Activated T-cell treated with anti-CD3 and anti-CD28 coated beads for 48 hours (primary cell): ENCODE measurements around the gene RAB6B.

ENCODE experiments used
- DNase-seq: peaks from one replicate; pipeline ENCODE4 v3.0.0-alpha.2; 2020; ENCODE audit warnings: low read depth

RAB6B gene

GRCh38 chr3:133835418-133835743, 60.3 kb downstream of the RAB6B start:
- no peak for DNase-seq

DNA sequence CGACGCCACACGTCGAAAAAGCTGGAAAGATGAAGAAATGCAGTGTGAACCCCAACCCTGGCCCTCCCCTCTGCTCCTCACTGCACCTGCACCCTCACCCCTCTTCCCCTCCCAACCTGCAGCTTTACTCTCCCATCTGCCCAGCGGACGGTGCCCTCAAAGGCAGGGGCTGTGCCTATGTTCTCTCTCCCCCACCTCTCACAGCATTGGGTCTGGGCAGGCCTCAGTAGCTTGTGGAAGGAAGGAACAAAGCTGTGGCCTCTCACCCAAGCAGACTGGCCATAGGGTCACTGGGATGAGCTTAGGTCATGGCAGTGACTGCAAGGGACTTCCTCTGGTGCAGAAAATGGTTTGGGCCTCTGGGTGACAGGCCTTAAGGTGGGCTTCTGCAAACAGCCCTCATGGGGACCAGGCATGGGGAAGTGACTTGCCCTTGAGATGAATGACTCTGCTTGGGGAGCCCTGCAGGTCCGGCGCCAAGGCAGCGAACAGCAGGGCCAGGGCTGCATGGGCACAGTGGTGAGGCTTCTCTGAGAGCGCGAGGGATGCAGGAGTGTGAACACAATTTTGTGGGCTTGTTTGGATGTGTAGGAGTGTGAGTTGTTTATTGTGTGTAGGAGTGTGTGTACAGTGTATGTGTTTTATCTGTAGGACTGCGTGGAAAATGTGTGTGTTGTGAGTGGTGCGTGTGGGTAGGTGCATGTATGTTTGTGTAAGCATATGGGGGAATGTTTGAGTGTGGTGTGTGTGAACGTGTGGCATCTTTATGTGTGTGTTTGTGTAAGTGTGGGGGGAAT, 60.9 kb downstream of the RAB6B start:
- no peak for DNase-seq

DNA sequence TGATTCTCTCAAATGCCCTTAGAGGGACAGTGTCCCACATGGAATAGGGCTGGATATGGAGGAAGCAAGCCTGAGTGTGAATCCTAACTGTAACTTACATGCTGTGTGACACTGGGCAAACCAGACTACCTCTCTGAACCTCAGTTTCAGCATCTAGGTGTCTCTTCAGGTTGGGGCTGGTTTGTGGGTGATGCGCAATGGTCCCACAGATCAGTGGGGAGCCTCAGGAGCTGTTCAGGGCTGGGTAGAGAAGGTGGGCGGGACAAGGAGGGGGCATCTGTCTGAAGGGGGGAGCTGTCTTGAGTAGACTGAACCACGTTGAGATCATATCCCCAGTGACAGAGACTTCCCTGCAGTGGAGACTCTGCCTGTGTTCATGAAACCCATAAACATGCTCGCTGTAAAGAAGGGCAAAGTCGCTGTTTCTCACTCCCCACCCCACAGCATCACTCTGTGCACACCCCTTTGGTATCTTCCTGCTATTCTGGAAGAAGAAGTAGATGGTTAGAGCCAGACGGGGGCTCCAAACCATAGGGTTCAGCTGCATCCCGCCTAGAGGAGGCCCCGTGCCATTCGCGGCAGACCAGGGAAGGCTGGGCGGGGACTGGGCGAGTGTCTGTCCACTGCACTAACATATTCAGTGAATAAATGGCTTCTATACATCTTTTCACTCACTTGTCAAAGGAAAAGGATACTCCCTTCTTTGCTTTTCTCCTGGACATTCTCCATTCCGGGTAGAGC, 61.6 kb downstream of the RAB6B start:
- no peak for DNase-seq

GRCh38 chr3:133833267-133833666, 62.4 kb downstream of the RAB6B start:
- no peak for DNase-seq

DNA sequence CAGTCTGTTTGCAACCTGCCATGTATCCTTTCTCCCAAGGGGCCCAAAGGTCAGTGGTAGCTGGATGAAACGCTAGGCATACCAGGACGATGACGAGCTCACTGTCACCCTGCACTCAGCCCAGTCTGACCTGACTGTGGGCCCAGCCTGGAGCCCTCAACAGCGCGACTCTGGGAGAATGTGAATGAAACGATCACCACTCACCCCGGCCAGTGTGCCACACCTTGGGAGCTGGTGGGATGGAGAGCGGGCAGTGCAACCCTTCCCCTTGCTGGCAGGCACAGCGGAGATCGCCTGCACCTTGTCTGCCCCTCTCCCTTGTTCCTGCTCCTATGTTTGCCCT, 62.9 kb downstream of the RAB6B start:
- DNase-seq = no peak

- DNase-seq = no peak
These were observed 63.5 kb downstream of the RAB6B start for GRCh38 chr3:133831966-133832801.

DNA sequence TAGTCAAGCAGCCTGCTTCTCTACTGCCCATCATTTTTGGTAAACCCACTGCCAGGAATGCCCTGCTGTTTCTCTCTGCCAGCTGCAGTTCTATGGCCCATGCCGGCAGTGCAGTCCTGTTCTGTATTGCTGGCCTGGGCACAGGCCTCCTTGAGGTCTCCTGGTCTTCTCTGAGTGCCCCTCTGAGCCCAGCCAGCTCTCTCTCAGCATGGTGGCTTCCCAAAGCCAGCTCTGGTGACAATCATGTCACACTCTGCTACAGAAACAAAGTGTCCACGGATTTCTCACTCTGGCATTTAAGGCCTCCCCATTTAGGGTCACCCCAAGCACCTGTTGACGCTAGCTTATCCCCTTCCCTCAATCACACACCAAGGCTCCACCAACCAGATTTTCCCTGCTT, 65.6 kb downstream of the RAB6B start:
- DNase-seq = no peak

GRCh38 chr3:133829310-133829707, 66.4 kb downstream of the RAB6B start:
- no peak for DNase-seq

- no peak for DNase-seq
These were observed 66.9 kb downstream of the RAB6B start for GRCh38 chr3:133828576-133829309.

- DNase-seq = no peak
These were observed 68.0 kb downstream of the RAB6B start for GRCh38 chr3:133827684-133828083.

DNA sequence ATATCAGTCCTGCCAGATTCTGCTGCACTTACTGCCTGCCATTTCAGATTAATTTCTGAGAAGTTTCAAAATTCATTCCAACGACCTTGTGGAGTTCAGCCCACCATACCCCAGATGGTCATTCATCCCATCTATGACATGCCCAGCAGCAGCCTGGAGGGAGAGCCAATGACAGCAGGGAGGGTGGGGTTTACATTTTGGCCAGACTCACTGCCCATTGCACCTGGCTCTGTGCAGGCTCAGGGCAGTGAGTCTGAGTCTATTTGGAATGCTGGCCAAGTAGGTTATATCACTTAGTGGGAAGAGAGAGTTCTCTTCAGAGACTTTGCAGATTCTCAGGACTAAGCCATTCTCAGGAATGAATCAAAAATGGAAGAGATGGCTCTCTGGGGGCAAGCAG, 68.5 kb downstream of the RAB6B start:
- DNase-seq = no peak

DNA sequence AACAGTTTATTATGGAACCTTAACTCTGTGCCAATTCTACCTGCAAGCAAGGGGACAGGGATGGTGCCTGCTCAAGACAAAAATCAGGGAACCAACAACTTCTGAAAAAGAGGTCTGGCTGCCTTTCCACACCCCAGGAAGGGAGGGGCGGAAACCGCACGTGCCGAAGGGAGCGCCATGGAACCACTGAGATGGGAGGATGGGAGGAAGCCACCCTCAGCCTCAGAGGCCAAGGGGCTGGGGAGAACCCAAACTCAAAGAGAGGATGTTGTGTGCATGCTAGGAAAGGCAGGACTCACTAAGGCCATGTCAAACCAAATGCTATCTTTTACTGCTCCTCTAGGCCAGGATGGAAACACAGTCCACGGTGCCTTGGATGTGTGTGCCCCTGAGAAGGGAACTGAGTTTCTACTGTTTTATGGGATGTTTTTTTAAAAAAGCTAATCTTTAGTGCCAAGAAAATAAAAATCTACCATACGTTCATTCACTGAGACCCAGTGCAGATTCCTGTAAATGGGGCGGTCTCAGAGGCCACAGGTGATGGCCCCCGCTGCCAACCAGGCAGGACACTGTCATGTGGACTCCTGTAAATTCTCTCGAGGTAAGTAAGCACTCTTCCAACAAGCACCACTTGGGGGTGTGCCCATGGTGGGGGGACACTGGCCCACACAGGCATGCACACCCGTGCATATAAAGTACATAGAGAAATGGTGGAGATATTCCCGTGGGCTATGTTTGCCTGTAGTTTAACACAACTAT, 69.5 kb downstream of the RAB6B start:
- no peak for DNase-seq

DNA sequence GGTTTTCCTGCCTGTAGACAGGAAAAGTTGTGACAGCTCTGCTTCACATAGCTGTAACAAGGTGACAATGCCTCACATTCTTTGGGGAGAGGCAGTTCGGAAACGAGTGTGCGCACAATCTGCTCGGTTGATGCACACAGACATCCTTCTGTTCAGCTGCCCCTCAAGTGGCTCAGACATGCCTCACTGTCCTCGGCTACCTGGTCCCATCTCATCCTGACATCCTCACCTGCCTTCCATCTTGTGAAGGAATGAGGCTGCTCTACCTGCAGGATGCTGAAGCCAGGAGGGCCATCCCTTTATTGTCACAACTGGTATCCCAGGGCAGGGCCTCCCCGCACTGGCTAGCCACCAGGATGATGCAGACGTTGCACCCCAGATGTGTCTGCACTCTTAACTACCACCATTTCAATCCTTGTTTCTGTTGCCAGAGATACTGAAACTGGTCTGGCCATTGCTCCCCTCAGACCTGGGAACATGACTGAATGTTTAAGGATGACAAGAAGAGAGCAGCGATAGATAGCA, 70.7 kb downstream of the RAB6B start:
- no peak for DNase-seq

- DNase-seq = no peak
These were observed 73.7 kb downstream of the RAB6B start for GRCh38 chr3:133821767-133822638.

DNA sequence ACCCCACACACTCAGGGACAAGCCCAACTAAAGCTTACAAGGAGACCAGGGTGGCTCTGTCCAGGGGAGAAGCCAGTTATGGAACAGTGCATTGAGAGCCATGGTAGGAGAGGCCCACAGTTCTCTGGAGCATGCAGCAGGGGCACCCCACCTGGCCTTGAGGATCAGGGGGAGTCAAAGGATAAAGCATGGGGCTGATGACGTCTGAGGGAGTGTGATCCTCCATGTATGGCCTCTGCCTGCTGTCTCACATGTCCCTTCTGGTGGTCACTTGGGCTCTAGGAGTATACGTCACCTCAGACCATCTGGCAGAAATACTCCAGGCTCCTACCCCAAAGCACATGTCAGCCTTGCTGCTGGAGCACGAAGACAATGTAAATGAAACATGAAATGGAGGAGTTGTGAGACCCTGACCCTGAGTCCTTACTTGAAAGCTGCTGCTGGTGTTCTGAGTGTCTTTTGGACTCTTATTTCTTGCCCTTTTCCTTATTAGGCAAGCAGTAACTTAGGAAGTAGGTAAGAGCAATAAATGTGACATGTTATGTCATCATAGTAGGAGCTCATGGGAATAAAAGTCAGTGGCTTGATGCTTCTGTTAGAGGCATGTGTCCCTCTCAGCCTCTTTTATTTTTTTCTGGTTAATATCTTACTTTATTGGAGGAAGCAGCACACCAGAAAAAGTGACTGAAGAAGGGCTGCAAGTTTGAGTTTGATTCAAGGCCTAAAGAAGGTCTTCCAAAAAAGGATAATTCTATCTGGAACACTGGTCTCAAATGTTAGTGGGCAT, 74.6 kb downstream of the RAB6B start:
- no peak for DNase-seq

DNA sequence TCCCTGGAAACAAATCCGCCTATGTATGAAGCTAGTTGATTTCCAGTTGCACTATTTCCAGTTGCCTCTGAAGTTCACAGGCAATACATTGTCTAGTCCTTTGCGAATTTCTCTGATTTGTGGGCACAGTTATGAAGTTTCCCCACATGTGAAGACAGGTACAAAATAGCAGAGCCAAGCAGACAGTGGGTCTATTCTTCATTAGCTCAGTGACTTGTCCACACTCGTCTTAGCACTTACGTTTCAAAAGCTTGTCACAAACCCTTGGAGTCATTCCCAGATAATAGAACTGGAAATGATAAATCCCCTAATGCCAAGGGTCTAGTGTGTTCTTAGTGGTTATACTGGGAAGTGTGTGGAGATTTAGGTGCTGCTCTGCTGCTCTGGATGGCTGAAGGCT, 75.6 kb downstream of the RAB6B start:
- no peak for DNase-seq

- DNase-seq = no peak
These were observed 80.3 kb downstream of the RAB6B start for GRCh38 chr3:133815386-133815785.

DNA sequence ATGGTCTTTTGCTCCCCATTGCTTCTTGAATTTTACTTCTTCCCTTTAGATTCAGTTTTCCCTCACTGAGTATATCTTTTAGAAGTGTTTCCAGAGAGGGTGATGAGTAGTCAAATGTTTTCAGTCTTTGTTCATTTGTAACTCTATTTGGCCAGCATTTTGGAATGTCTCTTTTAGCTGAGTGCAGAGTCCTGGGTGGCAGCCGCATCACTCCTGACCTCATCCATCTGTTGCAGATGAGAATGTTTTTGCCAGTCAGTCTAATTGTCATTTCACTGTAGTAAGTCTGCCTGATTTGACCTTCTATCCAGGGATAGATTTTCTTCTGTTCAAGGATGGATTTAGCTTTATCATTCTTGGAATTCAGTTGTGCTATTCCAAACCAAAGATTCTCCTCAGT, 82.8 kb downstream of the RAB6B start:
- no peak for DNase-seq

DNA sequence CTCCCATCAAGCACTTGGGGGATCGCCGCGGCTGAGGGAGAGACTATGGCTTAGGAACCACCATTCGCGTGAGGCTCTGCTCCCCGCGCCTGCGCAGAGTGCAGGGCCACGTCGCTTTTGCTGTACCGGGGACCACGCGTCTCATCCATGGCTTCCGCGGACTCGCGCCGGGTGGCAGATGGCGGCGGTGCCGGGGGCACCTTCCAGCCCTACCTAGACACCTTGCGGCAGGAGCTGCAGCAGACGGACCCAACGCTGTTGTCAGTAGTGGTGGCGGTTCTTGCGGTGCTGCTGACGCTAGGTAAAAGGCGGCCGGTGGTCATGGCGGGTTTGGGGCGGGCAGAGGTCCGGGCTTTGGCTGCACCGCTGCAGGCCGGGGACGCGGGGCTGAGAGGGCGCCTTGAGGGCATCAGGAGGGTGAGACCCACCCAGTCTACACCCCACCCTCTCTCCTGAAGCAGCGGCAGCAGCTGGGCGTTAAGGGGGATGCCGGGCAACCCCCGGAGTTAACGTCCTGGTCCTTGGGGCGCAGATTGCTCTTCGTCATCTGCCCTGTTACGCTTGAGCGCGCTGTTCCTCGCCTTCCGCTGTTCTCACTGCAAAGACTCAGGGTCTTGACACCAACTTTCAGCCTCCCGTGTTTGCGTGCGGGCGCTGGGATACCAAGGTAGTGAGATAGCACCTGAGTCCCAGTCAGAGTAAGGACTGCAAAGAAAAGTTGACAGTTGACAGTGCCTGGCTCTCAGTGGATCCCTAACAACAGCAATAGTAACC, 89.8 kb downstream of the RAB6B start, which contains the start of gene SRPRB:
SRPRB (plus strand) TSS at position 114 of the 774 bp plus-strand sequence; CDS start at position 148, 34 bp downstream.
- peak; percentile 92 for DNase-seq
